GM04504 (cell line): ENCODE results near the gene SPDYE4.

Source experiments
- DNase-seq: peaks from one replicate; pipeline ENCODE4 v3.0.0-alpha.2; 2012; ENCODE audit warnings: low read depth

The SPDYE4 gene

GRCh38 chr17:8712698-8713097 lies 45.6 kb downstream of the SPDYE4 start:
- DNase-seq = no peak

- DNase-seq = no peak
Observed at GRCh38 chr17:8711291-8711690, 47.1 kb downstream of the SPDYE4 start.

- DNase-seq = no peak
Observed at GRCh38 chr17:8710813-8711212, 47.5 kb downstream of the SPDYE4 start.

- no peak for DNase-seq
Observed at GRCh38 chr17:8709006-8709405, 49.3 kb downstream of the SPDYE4 start.

- DNase-seq = no peak
Observed at GRCh38 chr17:8708025-8708461, 50.3 kb downstream of the SPDYE4 start.

- DNase-seq = no peak
Observed at GRCh38 chr17:8707332-8708024, 50.9 kb downstream of the SPDYE4 start.

- DNase-seq = no peak
Observed at GRCh38 chr17:8706431-8706830, 51.9 kb downstream of the SPDYE4 start.

GRCh38 chr17:8705427-8705826 lies 52.9 kb downstream of the SPDYE4 start:
- DNase-seq = no peak

GRCh38 chr17:8703001-8703400 lies 55.3 kb downstream of the SPDYE4 start:
- DNase-seq = no peak

GRCh38 chr17:8701754-8702153 lies 56.6 kb downstream of the SPDYE4 start:
- no peak for DNase-seq

- DNase-seq = no peak
Observed at GRCh38 chr17:8701221-8701620, 57.1 kb downstream of the SPDYE4 start.
